Activated effector memory CD4-positive, alpha-beta T cell treated with Interleukin-2 at 50 U/mL for 16 hours (primary cell): ENCODE measurements around the gene CD96.
"Not testable (repeated sequence)": the region's sequence is repeated elsewhere in the genome, so short reads cannot be mapped to it uniquely, and the experiment has no call there.

Experiments used
- DNase-seq: peaks from one replicate; pipeline ENCODE4 v3.0.0-alpha.2; 2020

Gene CD96

DNA sequence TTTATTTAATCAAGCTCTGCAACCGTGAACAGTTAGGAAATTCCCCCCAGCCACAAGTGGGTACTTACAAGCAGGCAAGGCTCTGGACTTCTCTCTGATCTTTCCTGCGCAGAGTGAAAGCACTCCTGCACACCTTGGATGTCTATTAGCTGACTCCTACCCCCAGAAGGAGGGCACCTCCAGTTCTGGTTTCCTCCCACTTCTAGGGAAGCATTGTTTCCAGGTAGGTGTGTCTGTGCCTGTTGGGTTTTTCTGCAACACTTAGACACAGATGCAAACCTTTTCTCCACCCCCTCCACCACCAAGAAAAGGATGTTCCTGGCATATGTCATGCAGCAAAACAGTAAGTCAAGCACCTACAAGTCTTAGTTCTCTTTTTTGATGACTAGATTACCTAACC lies 53.2 kb downstream of the CD96 start, which contains the start of gene ZBED2:
Gene ZBED2, minus strand, starts transcription at position 115 of the 400 bp plus-strand sequence. CDS start 1,145 bp downstream, outside the sequence.
- DNase-seq = no peak

DNA sequence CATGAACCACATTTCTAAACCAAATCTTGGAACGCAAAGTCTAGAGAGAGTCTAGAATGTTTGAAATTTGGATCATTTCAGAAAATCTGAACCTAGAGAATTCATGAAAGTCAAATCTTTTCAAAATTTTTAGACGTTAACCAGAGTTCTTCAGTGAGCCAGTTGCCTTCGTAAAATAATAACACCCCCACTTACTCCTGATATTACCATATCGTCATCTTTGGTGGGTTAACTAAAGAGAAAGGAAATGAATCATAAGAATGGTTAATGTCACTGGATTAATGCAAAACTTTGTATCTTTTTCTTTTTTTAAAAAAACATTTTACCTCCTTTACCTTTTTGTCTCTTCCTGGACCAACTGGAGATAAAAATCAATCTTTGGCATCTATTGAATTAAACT lies 54.3 kb downstream of the CD96 start:
- no peak for DNase-seq

DNA sequence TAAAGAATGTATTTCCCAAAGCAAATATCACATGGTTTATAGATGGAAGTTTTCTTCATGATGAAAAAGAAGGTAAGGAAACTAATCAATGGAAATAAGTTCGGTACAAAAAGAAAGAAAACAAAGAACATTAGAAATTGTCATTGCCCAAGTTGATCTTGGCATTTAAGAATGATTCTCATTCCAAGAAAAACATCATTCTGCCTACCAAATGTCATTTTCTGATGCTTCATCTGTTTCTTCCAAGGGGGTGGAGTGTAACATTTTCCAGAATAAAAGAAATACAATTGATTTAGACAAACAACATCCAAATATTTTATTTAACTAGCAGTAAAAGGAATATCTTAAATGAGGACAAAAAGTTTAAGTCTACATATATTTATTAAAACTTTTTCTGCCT lies 56.1 kb downstream of the CD96 start:
- DNase-seq = no peak

DNA sequence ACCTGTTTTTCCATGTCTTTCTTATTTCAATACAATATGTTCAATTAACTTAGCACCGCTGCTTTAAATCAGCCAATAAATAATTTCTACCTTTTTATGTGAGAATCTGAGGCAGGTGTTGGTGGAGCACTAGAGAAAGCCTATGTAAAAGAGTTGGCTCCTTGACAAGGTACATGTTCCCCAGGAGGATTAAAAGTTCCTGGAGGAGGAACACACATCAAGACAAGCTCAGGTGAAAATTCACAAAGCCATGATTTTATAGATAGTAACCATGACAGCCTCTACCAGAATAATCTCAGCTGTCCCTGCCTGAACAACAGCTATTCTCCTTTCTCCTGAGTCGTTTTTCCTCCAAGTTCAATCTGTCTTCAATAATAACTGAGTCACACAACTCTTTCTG lies 56.6 kb downstream of the CD96 start:
- DNase-seq = no peak

DNA sequence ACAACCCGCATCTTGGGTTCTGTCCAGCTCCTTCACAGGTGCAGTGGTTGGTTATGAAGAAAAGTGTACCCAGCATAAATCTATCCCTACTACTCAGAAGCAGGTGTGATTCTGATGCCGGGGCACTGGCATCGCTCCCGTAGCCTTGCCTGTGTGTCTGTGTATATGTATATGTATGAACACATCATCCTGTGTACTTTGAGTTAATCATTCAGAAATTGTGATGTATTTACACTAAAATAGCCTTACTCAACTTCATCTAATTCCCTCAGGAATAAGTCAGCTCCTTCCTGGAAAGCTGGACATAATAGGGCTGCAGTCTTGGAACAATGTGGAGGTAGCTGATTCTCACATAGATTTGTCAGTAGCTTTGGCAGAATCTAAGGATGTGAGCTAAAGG lies 59.8 kb downstream of the CD96 start:
- DNase-seq = no peak

DNA sequence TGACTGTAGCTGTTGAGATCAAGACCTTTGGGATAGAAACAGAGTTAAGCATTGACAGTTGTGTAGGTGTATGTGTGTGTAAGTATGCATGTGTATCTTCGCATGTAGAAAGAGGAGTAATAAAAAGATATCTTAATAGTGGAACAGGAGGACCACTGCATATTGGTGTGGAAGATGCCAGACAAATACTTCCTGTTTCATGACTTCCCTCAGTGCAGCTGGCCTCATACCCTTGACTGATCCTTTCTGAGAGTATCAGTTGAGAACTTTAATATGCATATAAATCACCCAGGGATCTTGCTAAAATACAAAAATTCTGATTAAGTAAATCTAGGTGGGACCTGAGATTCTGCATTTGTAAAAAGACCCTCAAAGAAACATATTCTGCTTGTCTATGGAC lies 61.7 kb downstream of the CD96 start:
- no peak for DNase-seq

DNA sequence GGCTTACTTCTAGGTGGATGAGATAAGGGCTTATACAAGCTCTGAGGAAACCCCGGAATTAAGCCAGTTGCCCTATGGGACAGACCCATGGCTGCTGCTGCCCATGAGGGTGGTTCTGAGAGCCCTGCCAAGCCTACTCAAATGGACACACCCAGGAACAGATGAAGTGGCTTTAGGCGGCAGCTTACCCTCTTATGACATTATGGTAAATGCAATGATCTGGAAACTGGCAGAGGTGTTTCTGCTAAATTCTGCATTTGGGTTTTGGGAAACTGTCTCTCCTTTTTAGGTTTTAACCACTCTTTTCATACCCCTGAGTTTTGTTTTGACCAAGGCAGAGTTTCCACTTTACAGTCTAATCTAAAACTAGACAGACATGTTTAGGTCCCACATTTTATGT lies 62.1 kb downstream of the CD96 start:
- no peak for DNase-seq

DNA sequence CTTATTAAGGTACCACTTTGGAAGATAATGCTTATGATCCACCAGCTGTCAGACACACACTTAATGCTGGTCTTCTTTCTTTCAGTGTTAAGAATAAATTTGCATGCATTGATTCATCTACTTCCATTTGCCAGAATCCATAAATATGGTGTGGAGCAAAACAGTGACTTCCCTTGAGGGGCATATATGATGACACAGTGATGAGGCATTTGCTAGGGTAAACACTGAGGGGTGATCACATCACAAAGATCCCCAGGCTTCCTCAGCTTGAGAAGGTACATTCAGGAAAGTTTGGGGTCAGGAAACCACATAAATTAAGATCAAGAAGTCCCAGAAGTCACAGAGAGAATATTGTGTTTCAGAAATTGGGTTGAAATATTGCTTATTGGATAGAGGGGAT lies 63.0 kb downstream of the CD96 start:
- no peak for DNase-seq

DNA sequence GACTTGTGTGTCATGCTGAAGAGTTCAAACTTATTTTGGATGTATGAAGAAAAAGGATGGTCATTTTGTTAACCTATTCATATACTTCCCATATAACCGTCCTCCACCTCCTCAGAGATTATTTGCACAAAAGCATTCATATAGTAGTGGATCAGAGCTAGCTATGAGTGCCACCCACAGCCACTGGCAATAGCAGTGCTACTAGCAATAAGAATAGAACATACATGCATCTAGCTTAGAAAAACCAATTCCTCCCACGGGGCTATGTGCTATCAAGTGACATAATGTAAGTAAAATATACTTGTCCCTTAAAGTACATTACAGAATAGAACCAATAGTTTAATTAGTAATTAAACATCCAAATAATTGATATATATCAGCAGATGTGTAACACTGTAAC lies 63.5 kb downstream of the CD96 start:
- no peak for DNase-seq

DNA sequence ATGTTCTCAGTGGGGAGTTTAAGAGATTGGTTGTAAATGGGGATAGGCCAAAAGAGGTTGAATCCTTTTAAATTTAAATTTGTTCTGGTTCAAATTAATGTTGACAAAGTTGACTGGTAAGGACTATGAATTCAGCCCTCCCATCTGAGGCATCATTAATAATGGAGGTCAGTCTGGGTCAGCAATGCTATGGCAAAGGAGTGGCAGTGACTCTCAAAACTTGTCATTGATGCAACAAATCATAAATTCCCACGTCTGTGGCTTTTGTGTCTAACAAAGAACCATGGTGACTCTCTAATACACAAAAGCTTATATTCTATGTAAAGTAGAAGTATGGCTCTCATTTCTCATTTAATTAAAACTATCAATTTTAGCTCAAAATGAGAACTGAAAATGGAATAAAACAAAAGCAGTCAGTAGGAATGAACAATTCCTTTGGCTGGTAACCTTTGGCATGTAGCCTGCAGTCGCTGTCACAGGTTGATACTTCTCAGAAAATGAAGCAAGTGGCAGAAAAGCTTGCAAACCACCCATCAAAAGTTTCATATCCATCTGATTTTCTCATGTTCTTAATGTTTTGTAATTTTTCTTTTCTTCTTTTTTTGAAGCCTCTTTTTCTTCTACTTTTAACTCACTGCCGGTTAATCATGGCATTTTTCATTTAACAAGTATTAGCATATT lies 65.4 kb downstream of the CD96 start:
- no peak for DNase-seq

DNA sequence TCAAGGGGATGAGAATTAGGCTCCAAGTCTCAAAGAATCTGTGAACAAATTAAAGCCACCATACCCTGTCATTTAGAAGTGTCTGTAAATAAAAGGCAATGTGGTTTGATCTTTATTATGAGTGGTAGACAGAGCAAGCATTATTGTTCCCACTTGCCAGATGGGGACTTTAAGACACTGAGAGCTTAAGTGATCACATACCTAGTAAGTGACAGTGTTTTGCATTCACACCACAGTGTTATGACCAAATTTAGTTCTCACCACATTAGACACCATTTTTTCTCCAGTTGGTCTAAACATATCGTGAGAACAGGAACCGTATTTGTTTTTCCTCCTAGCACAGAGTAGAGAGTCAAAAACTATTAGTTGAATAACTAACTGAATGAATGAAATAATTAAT lies 66.4 kb downstream of the CD96 start:
- no peak for DNase-seq

DNA sequence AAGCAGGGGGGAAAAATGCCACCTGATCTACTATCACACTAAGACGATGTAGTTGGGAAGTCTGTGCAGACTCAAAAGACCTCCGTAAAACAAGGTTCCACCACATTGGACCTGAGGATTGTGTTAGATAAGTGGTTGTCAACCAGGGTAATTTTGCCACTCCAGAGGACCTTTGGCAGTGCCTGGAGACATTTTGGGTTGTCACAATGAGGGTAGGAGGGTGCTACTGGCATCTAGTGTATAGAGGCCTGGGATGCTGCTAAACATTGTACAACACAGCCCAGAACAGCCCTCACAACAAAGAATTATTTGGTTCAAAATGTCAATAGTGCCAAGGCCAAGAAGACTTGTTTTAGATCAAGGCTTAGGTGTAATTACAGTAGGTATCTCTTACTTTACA lies 67.7 kb downstream of the CD96 start:
- no peak for DNase-seq

DNA sequence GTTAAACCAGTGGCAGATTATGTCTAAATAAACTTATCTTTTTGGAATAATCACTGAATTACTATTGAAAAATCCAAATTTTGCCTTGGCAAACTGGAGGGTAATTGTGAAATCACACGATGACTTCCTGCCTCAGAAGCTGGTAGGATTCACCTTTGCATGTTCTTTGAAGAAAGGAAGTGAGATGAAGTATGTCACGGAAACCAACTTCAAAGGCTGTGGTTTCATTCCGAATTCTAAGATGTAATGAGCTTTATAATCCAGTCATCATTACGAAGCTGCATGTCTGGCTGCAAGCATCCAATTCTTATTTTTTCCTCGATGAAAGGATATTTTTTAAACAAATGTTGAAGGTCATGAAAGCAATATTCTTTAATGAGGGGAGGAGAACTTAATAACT lies 68.2 kb downstream of the CD96 start:
- DNase-seq = no peak

DNA sequence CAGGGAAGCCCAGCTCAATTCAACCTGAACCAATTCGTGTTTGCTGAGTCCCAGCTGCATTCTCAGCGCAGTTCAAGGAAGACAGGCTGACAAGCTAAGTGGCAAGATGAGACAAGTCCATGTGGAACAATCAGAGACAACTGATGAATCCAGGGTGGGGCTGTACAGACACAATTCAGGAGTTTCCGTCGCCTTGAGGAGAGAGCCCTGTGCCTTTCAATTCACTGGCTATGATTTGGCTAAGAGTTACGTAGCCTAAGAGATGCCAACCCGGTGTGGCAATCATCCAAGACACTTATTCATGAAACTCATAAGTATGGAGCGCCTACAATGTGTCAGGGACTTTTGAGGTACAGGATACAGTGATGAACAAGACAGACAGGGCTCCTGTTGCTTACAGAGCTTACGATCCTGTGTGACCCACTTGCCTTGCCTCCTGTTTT lies 68.6 kb downstream of the CD96 start:
- no peak for DNase-seq

DNA sequence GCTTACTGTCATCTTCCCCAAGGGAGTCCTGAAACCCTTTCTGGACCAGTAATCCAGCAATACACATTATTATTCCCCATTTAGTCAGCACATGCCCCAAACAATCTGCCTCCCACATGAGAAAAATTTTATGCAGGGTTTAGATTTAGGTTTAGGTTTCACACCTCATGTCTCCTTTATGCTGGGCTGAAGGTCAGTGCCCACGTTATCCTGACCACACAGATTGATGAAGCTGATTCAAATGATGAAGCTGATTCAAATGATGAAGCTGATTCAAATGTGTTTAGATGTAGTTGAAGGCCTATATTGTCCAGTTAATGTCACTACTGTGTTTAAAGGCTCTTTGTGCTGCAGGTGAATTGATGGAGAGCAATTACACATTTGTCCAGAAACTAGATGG lies 71.3 kb downstream of the CD96 start:
- no peak for DNase-seq

DNA sequence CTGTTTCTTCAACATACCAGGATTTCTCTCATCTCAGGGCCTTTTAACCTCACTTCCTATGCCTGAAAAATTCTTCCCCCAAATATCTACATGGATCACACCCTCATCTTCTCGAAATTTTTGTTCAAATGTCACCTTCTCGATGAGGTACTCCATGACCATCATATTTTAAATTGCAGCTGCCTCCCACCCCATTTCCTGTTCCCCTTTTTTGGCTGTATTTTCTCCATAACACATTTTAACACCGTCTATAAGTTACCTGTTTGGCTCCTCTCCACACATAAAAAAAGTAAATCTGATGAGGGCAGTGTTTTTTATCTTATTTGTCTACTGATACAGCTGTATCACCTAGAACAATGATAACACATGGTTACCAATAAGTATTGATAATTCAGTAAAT lies 73.9 kb downstream of the CD96 start:
- DNase-seq = no peak

DNA sequence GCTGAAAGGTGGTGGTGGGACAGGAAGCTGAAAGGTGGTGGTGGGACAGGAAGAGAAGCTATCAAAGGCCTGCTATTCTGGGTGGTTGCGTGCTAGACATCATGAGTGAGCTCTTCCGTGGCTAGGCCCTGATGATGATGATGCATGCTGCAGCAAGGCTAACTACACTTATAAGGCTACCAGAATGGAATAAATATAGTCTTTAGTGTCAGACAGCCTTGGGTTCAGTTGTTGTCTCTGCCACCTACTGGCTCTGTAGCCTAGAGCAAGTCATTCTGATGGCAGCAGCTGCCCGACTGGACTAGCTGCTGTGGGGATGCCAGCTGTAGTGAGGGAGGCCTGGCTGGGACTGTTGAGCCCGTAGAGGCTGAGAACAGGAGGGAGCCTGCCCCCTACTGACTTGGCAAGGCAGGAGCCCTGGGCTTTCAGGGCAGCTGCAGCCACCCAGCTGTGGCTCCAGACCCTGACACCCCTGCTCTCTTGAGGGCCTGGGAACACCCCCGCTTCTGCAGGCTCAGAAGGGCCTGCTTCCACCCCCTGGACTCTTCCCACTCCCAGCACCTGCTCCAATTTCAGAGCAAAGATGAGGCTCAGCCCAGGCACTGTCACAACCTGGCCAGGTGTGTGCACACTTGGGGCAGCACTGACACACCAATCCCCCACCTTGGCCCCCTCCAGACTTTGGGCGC lies 74.6 kb downstream of the CD96 start:
- DNase-seq = peak; percentile 56

DNA sequence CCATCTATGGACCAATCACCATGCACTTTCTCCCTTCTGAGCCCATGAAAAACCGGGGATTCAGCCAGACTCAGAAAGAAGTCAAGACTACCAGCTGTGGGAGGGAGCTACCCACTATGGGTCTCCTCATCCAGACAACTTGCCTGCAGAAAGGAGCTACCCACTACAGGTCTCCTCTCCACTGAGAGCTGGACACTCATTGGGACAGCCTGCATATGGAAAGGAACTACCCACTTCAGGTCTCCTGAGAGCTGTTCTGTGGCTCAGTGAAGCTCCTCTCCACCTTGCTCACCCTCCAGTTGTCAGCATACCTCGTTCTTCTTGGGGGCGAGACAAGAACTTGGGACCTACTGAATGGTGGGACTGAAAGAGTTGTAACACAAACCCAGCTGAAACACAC lies 75.4 kb downstream of the CD96 start:
- DNase-seq = no peak

DNA sequence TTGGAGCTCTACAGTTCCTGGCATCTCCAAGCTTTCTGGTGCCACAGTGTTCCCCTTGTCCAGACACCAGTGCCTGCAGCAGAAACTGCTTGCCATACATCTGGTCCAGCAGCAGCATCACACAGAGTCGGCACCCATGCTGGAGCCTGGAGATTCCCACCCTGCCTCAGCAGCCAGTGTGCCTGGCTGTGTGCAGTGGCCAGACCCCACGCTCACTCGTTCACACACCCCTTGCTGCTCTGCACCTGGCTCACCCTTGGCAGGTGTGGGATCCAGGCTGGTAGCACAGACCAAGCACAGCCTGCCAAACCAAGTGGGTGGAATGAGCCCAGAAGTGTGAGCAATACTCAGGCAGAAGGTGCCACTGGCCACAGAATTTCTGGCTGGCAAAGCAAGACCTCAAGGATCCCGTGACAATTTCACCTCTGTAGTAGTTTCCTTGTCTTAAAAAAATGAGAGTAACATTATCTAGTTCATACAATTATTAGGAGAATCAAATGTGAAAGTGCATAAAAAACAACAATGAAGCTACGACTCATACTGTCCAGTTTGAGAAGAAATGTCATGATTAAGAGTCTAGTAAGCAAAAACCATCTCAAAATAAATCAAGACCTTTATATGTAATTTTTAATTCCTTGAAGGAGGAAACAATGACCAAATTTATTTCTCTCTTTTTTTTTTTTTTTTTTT lies 76.1 kb downstream of the CD96 start:
- no peak for DNase-seq

DNA sequence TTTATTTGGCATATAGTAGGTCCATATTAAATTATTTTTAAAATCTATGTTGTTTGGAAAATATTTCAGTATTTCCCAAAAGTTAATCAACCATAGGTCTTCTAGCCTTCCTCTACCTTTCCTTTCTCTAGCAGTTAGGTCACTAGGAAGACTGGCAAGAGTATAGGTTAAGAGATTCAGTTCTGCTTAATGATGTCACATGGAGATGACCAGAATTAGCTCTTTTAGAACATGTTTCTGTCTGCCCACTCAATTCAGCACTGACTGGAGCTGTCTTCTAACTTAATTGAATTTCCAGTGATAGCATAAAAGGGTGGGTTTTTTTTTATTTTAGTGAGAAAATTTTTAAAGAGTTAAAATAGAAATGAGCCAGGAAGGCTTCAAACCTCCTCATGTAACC lies 76.9 kb downstream of the CD96 start:
- DNase-seq = no peak

DNA sequence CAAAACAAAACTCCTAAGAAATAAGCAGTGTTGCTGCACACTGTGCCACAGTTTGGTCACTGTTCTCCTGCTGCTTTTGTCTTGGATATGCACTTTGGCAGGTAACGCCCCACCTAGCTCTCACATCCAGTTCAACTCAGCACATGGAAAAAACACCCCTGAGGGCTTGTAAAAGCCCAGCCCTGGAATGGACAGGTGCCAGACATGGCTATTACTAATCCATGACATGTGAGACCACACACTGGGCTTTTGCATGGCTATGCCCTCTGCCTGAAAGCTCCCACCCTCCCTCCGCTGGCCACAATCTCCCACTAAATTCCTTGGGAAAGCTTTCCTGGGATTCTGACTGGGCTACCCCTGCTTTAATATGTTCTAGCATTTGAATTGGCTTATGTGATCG lies 77.8 kb downstream of the CD96 start:
- no peak for DNase-seq

DNA sequence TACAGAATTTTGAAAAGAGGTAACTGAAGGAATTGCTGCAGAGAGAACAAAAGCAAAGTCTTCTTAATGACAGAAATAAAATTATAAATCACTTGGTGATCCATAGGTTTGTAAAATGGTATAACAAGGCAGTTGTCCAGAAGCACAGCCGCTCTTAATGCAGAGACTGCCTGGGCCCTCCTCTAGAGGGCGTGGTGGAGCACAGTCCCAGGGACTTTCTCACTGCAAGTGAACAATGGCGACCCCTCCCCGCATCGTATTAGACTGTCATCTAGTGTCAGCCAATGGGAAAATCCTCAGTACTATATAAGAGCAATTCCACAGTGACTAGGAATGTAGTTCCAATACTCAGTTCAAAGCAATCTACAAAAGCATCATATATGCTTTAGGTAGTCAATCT lies 79.5 kb downstream of the CD96 start:
- DNase-seq = no peak

DNA sequence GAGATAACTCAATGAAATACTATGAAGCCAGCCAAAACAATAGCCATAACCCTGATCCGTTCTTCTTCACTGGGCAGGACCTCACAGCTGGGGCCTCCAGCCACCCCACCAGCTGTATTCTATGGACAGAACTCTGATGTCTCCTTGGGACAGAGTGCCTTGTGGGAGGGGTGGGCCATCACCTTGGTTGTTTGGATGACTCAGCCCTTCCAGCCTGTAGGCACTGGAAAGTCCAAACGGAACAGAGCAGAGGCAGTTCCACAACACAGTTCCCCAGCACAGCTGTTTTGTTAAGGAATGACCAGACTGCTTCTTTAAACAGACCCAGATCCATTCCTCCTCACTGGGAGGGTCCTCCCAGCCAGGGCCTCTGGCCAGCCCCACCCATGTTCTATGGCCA lies 85.1 kb downstream of the CD96 start:
- no peak for DNase-seq

DNA sequence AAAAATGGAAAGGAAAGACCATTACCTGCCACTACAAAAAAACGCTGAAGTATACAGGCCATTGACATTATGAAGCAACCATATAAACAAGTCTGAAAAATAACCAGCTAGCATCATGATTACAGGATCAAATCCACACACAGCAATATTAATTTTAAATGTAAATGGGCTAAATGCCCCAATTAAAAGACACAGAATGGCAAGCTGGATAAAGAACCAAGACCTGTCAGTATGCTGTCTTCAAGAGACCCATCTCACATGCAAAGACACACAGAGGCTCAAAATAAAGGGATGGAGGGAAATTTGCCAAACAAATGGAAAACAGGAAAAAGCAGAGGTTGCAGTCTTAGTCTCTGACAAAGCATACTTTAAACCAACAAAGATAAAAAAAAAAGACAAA lies 87.0 kb downstream of the CD96 start:
- not testable (repeated sequence) for DNase-seq
